Anterior cingulate cortex (tissue), 58 donors: ENCODE measurements around the gene SYTL3.

ENCODE experiments used
- DNase-seq, 58 donors: peaks; one replicate each; lab custom pipeline; 2025; lab: John Stamatoyannopoulos, UW

Gene SYTL3

DNA sequence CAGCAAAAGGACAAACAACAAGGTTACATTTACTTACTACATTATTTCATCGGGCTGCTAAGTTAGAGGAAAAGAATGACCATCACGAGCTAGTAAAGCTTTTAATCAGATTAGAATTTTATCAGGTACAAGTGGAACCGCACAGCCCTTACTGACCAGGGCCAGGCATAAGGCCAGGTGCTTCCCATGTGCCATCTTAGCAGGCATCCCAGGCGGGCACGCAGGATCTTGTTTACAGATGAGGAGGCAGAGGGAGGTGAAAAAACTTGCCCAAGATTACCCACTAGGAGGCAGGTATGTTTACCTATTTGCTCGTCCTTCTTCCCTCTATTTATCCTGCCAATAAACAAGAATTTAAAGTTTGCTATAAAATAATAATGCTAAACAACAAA, 158.6 kb downstream of the SYTL3 start:
- DNase-seq = no peak

DNA sequence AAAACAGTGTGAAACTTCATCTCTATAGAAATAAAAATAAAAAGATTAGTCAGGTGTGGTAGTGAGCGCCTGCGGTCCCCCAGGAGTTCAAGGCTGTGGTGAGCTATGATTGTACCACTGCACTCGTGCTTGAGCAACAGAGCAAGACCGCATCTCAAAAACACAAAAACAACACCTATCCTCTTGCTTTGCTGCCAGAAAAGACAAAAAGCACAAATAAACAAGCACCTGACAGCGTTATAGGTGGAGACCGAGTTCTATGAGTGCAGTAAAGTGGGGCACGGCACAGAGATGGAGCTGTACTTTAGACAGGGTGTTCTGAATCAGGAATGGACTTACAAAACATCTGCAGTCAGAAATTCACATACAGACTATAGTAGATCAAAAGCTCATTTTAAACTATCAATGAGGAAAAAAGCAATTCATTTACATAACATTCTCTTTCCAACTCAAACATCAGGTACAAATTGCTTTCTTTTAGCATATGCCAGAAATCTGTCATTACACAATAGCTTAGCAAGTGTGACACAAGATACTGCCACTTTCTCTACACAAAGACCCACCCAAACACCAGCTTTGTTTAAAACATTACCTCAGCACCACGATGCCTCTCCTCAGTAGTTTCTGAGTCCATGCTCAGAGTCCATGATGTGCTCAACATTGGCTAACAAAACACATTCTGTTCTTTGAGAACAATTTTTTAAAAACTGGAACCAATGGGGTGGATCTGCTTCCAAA, 159.3 kb downstream of the SYTL3 start:
- DNase-seq = no peak

GRCh38 chr6:158810155-158811095, 160.6 kb downstream of the SYTL3 start:
- DNase-seq = no peak

- no peak for DNase-seq
Observed at GRCh38 chr6:158812611-158813010, 162.8 kb downstream of the SYTL3 start.

DNA sequence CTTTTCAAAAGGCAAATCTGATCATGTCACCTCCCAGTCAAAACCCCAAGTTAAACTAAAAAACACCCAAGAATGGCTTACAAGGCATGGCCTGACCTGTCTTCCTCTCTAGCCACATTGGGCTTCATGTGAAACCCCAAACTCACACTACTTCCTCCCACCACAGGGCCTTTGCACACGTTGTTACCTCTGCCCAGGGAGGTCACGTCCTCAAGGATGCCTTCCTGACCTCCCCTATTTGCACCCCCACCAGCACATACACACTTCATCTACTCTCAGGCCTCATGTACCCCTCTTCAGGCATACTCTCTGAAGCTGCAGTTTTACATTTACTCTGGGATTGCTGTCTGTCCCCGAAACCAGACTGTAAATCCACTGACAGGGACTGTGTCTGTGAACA, 163.2 kb downstream of the SYTL3 start:
- no peak for DNase-seq
